T47D (cell line): ENCODE data around the gene COL4A1.
"Not testable (repeated sequence)": the region's sequence is repeated elsewhere in the genome, so short reads cannot be mapped to it uniquely, and the experiment has no call there.

Experiments
- DNase-seq, 2 experiments: peaks; one replicate each; pipeline versions ENCODE4 v3.0.0 to v3.0.0-alpha.2; 2011 to 2012; ENCODE audit warnings: low read depth in 1 of 2, low spot score in 1 of 2
- JUND ChIP-seq: IDR thresholded peaks from 2 replicates; pipeline ENCODE4 v1.6.1; 2012; ENCODE audit warnings: low read depth
- in situ Hi-C: cut with HindIII; loops from 2 replicates; pipeline ENCODE4 v1.10.0; 2016; ENCODE audit warnings: low sequenced_read_pairs, low pct_unique_long_range_greater_than_20kb

COL4A1 gene

GRCh38 chr13:110317496-110318195 lies 10.7 kb upstream of the COL4A1 start:
- no peak for TF ChIP-seq JUND
- in situ Hi-C loops, result no loop called here
- no peak for DNase-seq

GRCh38 chr13:110317093-110317492 lies 10.1 kb upstream of the COL4A1 start:
- in situ Hi-C loops, result no loop called here
- TF ChIP-seq JUND, result no peak
- DNase-seq, result no peak

DNA sequence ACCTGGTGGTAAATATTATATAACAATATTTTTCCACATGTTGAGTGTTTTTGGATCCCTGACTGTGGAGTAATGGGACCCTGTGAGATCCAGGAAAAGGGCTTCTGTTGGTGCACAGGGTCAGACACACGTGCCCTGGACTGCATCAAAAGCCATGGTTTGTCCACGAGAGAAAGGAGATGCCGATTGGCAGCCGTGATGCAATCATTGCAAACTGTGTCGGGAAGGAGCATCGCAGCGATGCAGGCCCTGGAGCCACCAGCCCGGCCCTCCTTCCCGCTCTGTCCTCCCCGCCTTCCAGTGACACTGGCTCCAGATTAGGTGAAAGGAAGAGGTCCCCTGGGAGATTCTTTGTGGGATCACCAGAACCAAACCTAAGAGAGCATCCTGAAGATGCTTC lies 9.2 kb upstream of the COL4A1 start:
- no peak for DNase-seq
- in situ Hi-C loops, result no loop called here
- TF ChIP-seq JUND, result no peak

DNA sequence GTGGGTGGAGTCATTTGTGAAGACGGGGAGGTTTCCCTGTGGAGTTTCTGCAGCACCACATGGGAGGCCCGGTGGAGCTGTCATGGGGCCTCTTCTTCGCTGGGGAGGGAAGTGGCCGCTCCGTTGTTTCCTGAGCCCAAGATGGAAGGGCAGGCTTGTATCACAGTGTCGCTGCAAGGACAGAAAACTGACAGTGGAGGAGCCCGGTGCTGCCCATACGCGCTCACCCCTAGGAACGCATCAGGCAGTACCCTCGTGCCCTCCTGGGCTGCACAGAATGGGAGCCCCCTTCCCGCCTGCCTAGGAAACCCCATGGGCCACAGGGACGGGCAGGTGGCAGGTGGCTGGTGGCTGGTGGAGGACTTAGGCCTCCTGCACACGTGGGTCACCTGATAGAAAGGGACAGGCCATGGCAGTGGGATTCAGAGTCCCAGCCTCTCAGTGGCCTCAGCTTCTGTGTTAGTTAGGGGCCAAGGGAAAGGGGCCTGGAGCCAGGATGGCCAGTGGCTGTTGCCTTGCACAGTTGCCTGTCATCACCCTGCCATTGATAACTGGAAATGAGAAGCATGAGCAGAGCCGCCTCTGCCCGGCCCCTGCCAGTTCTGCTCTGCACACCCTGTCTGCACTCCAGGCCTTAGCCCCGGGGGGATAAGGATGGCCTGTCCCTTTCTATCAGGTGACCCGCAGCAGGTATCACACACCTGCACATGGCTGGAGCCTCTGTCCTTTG lies 7.7 kb upstream of the COL4A1 start:
- in situ Hi-C loops, result no loop called here
- no peak for DNase-seq
- TF ChIP-seq JUND, result no peak

- DNase-seq, in situ Hi-C loops: not testable (repeated sequence)
These were observed 6.8 kb upstream of the COL4A1 start for GRCh38 chr13:110313733-110314132.

- in situ Hi-C loops, DNase-seq: not testable (repeated sequence)
These were observed 6.3 kb upstream of the COL4A1 start for GRCh38 chr13:110313261-110313660.

GRCh38 chr13:110312339-110313031 lies 5.5 kb upstream of the COL4A1 start:
- no peak for TF ChIP-seq JUND
- in situ Hi-C loops, result no loop called here
- no peak for DNase-seq

GRCh38 chr13:110311443-110312338 lies 4.7 kb upstream of the COL4A1 start:
- no peak for TF ChIP-seq JUND
- DNase-seq, result no peak
- in situ Hi-C loops, result no loop called here

DNA sequence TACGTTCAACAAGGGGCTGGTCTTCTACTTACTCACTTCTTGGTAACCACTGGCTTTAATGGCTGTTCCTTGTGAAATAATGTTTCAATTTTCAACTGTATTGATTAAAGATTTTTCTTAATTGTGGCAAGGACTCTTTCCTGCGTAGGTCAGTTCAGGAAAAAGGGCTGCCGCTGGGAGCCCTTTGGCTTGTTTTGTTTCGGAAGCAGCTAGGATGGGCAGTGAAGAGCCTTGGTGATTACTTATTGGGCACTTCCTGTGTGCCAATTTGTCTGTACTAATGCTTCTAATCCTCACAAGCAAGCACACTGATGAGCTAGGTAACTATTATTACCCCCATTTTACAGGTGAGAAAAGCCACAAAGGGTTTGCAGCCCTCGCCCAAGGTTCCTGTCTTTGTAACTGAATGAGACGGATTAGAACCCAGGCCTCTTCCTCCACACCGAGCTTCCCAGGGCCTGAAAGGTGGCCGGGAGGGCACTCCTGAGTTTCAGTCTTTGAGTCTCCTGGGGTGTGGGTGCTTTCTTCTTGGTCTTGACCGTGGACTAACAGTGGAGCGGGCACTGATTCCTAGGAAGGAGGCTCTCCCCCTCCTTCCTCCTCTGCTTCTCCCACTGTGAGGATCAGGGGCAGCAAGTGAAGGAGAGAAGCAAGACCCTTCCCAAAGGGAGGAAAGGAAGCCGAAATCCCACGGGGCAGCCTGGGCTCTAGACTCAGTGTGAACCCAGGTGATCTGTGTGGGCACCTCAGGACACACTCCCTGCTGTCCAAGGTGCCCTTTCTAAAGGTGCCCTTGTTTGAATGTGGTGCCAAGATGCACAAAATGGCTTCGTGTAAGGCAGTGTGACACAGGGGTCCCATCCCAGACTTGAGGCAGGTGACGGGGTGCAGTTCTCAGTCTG lies 3.8 kb upstream of the COL4A1 start:
- no peak for DNase-seq
- no peak for TF ChIP-seq JUND
- in situ Hi-C loops, result no loop called here

DNA sequence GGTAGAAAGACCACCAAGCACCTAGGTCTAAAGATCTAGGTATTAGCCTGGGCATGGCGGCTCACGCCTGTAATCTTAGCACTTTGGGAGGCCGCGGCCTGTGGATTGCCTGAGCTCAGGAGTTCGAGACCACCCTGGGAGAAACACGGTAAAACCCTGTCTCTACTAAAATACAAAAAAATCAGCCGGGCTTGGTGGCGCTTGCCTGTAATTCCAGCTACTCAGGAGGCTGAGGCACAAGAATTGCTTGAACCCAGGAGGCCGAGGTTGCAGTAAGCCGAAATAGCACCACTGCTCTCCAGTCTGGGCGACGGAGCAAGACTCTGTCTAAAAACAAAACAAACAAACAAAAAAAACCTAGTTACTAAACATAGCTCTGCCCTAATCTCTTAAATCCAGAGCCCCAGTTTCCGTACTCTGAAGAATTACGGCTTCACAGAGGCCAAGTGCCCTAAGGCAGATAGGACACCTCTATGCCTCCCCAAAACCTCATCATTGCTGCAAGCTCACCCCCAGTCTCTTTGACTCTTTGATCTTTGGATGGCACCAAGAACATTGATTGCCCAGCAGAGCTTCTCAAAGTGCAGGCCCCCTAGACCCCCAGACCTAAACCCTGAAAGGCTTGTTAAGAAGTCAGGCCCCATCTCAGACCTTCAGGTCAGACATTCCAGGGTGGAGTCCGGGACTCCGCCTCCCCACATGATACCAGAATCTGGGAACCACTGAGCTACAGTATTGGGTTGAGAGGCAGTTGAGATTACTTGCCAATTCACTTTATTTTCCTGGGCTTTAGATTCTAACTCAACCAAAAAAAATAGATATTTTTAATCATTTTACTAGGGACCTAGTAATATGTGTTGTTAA lies 2.9 kb upstream of the COL4A1 start:
- in situ Hi-C loops, result no loop called here
- no peak for TF ChIP-seq JUND
- no peak for DNase-seq
